Measurements from ENCODE around the gene RBM39. TPM values are rescaled to one million over a fixed set of nuclear protein-coding genes. Genes with fewer than 3 reads are reported as not detected.
A peak's percentile ranks its signal among the peaks of the same experiment; 100 is the strongest.
"Not testable (repeated sequence)": the region's sequence is repeated elsewhere in the genome, so short reads cannot be mapped to it uniquely, and the experiment has no call there.

The RBM39 gene
- total RNA-seq, 4 donors from 2014 or later: 98.5 to 165 (median 130) TPM

DNA sequence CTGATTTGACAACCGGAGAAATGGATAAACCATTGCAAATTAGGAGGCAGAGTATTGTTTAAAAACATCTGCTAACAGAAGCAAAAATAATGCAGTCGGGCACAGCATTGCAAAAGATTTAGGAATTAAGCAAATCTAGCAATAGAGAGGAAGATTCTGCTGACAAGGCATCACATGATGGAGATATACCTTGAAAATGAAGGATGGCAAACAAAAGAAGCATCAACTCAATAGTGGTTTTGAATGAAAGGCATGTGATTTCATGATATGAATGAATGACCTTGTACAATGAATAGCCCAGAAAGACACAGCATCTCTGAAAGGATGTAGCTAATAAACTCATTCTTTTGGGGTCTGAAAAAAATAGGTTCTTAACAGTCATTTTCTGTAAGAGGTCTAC is 8.6 kb upstream of the RBM39 start:
- no peaks in the 10 kb centered on the region for H3K27me3 ChIP-seq
- in situ Hi-C loops (cut with MboI; ENCODE audit: low sequenced_read_pairs in 4 of 4): no loop called here
- no peaks in the 10 kb centered on the region for H3K9me3 ChIP-seq
- intact Hi-C loops (cut with DNase I; ENCODE audit: low total_unique reads): no loop called here
- H3K36me3 ChIP-seq: no peaks in the 10 kb centered on the region
- TF ChIP-seq, protein P1, sequence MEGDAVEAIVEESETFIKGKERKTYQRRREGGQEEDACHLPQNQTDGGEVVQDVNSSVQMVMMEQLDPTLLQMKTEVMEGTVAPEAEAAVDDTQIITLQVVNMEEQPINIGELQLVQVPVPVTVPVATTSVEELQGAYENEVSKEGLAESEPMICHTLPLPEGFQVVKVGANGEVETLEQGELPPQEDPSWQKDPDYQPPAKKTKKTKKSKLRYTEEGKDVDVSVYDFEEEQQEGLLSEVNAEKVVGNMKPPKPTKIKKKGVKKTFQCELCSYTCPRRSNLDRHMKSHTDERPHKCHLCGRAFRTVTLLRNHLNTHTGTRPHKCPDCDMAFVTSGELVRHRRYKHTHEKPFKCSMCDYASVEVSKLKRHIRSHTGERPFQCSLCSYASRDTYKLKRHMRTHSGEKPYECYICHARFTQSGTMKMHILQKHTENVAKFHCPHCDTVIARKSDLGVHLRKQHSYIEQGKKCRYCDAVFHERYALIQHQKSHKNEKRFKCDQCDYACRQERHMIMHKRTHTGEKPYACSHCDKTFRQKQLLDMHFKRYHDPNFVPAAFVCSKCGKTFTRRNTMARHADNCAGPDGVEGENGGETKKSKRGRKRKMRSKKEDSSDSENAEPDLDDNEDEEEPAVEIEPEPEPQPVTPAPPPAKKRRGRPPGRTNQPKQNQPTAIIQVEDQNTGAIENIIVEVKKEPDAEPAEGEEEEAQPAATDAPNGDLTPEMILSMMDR (IDR thresholded peaks at IDR 0.05 in 4 of 5, conservative IDR thresholded peaks at IDR 0.05 in 1 of 5): no peak
- no peak for TF ChIP-seq POLR2A (IDR thresholded peaks at IDR 0.05)
- no peak overlapping the region for H3K4me3 ChIP-seq
- no peak overlapping the region for H3K27ac ChIP-seq
- DNase-seq: no peak
- no peak for ATAC-seq
- peaks cover 0 to 2% of the 10 kb centered on the region in 2 donors for H3K4me1 ChIP-seq

DNA sequence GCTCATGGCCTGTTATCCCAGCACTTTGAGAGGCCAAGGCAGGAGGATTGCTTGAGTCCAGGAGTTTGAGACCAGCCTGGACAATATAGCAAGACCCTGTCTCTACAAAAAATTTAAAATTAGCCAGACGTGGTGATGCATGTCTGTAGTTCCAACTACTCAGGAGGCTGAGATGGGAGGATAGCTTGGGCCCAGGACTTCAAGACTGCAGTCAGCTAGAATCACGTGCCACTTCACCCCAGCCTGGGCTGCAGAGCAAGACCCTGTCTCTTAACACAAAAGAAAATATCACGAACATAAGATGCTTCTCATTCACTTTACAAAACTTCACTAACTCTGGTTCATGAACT is 2.4 kb upstream of the RBM39 start:
- intact Hi-C loops (cut with DNase I; ENCODE audit: low total_unique reads): loop anchor here (5.0 kb wide), 1 partner anchor 142 kb away; no protein-coding TSS in a partner anchor
- in situ Hi-C loops (cut with MboI; ENCODE audit: low sequenced_read_pairs in 4 of 4): loop anchor here in 2 of 4 donors (10.0 to 25.0 kb wide), 2 partner anchors 140 to 143 kb away; no protein-coding TSS in a partner anchor
- Histone ChIP-seq H3K27ac (peak overlapping the region; percentile 91 to 98 (median 96)), H3K4me1 (peaks cover 16 to 22% of the 10 kb centered on the region in 2 donors), H3K36me3 (peaks cover 0 to 11% of the 10 kb centered on the region in 2 donors)
- H3K4me3 ChIP-seq, DNase-seq, ATAC-seq, H3K9me3 ChIP-seq, H3K27me3 ChIP-seq: not testable (repeated sequence)

DNA sequence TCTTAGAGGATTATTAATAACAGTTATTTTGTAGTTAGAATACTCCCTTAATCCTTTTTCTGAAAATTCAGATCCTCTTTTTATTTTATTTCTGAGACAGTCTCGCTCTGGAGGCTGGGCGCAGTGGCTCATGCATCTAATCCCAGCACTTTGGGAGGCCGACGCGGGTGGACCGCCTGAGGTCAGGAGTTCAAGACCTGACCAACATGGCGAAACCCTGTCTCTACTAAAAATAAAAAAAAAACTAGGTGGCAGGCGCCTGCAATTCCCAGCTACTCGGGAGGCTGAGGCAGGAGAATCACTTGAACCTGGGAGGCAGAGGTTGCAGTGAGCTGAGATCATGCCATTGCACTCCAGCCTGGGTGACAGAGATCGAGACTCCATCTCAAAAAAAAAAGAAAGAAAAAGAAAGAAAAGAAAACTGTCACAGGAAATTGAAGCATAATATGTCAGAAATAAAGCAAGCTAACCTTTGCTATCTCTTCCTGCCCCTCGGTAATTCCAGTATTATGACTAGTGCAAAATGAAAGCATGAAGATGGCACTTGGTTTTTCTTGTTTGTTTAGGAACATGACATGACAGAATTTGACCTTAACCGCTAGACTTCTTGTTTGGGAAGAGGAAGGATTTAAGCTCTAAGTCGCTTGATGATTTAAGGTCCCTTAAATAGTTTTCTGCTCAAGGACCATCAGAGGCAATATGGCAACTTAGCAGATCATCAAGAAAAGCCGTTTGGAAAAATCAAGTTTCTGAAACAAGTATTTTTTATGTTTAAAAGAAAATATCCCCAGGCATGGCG is 1.8 kb upstream of the RBM39 start:
- Histone ChIP-seq H3K4me1 (peaks cover 22 to 26% of the 10 kb centered on the region in 2 donors), H3K36me3 (peaks cover 0 to 17% of the 10 kb centered on the region in 2 donors), H3K27ac (peak overlapping the region; percentile 91 to 98 (median 96)), H3K27me3 (no peaks in the 10 kb centered on the region), H3K9me3 (no peaks in the 10 kb centered on the region), H3K4me3 (peak overlapping the region in 3 of 4 donors; percentile 4 to 86 (median 12))
- in situ Hi-C loops (cut with MboI; ENCODE audit: low sequenced_read_pairs in 4 of 4) (loop anchor here in 2 of 4 donors (10.0 to 25.0 kb wide), 2 partner anchors 141 to 143 kb away; no protein-coding TSS in a partner anchor), intact Hi-C loops (cut with DNase I; ENCODE audit: low total_unique reads) (loop anchor here (2.0 to 5.0 kb wide), 2 partner anchors 142 to 211 kb away; partner anchors contain the start of gene SCAND1)
- no peak for DNase-seq
- no peak for TF ChIP-seq POLR2A (IDR thresholded peaks at IDR 0.05)
- TF ChIP-seq, protein P1 (IDR thresholded peaks at IDR 0.05 in 4 of 5, conservative IDR thresholded peaks at IDR 0.05 in 1 of 5): no peak
- no peak for ATAC-seq

DNA sequence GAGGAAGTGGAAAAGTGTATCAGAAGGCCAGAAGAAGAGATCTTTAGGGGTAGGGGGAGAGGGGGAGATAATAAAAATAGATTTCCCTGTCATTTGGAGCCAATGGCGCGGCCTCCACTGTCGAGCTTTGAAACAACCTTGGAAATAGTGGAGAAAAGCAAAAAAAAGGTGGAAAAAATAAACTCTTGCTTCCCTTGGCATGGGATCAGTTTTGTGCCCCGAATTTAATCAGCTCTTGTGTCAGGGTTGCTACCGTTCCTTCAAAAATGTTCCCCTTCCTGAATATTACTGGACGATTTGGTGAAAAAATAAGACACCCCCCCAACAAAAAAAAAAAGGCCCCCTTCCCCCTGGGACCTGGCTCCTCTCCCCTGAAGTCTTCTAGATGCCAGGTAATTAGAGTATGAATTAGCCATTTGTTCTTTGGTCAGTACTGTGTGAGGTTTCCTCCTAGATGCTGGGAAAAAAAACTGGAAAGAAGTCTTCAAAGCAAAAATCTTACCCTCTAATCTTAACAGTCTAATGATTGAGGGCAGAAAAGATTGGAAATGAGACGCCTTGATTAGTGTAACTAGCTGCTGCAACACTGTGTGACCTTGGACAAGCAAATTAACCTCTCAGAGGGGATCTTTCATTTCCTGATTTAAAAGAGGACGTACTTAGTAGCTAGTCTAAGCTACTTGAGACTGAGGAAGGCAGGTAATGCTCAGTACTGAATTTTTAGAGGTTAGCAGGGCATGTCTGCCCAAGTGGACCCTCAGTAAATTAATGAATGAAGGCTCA is 872 bp upstream of the RBM39 start:
- no peak for DNase-seq
- in situ Hi-C loops (cut with MboI; ENCODE audit: low sequenced_read_pairs in 4 of 4) (loop anchor here in 2 of 4 donors (10.0 to 25.0 kb wide), 2 partner anchors 142 to 144 kb away; no protein-coding TSS in a partner anchor), intact Hi-C loops (cut with DNase I; ENCODE audit: low total_unique reads) (loop anchor here (1.0 to 5.0 kb wide), 4 partner anchors 26 to 212 kb away; partner anchors contain the start of gene SCAND1)
- H3K36me3 ChIP-seq: peaks cover 0 to 26% of the 10 kb centered on the region in 2 donors
- H3K27ac ChIP-seq: peak overlapping the region; percentile 91 to 98 (median 96)
- peak overlapping the region; percentile 59 to 86 (median 70) for H3K4me3 ChIP-seq
- H3K27me3 ChIP-seq: no peaks in the 10 kb centered on the region
- H3K9me3 ChIP-seq: no peaks in the 10 kb centered on the region
- ATAC-seq: peak in 1 of 2 donors; percentile 18
- H3K4me1 ChIP-seq: peaks cover 32 to 36% of the 10 kb centered on the region in 2 donors
- TF ChIP-seq POLR2A (IDR thresholded peaks at IDR 0.05): no peak
- TF ChIP-seq, protein P1 (IDR thresholded peaks at IDR 0.05 in 4 of 5, conservative IDR thresholded peaks at IDR 0.05 in 1 of 5): peak in 1 of 5 experiments; percentile 5

Data from gastrocnemius medialis (tissue), 4 donors.